GM19099 (cell line): ENCODE data around the gene STING1.

ENCODE experiments used
- POLR2A ChIP-seq: IDR thresholded peaks from 3 replicates; pipeline ENCODE4 v1.6.1; 2011; ENCODE audit warnings: low read depth; ENCODE audit not compliant: insufficient read length; ENCODE audit errors: extremely low read depth

STING1 gene

DNA sequence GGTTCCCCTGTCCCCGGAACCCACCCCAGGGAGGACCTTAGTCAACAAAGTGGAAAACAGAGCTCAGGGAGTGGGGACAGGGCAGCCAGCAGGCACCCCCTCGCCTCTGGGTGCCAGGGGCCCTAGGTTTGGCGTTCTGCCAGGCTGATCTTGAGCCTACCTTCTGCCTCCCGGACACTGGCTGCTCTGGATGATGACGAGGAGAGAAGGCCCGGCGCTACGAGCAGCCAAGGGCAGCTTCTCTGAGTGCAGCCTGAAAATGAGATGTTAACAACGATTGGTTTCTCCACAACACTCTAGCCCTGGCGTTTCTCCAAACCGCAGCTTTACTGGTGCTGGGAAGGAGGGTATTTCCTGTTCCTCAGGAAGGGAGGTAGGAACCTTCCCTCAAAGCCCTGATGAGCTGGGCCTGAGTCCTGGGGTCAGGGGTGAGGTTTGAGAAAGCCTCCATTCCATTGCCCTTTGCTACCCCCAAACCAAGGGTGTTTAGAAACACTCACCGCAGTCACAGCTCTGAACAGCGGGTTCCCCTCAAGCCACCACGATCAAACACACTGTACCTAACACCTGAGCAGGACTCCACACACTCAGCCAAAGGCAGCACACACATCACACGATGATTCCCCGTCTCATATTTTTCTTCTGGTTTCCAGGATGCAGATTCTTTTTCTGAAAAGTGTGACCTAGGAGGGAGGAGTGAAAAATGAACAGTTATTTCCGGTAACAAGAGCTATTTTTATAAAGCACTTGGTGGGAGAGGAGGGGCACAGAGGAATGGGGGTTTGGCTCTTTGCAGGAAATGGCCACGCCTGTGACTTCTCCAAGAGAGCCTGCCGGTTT is at the start of gene STING1:
TSS of gene STING1 (minus strand) at position 709 of the 840 bp plus-strand sequence. CDS start 1,054 bp downstream, outside the sequence.
- TF ChIP-seq POLR2A = no peak

DNA sequence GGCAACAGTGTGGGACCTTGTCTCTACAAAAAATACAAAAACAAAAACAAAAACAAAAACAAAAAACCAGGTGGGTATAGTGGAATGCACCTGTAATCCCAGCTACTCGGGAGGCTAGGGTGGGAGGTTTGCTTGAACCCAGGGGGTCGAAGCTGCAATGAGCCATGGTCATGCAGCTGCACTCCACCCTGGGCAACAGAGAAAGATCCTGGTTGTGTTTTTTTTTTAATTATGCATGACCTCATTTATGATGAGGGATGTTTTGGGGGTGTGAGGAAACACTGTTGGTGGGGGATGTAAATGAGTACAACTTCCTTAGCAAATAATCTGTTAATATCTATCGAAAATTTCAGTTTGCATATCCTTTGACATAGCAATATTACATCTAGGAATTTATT is 49.2 kb upstream of the STING1 start:
- no peak for TF ChIP-seq POLR2A

DNA sequence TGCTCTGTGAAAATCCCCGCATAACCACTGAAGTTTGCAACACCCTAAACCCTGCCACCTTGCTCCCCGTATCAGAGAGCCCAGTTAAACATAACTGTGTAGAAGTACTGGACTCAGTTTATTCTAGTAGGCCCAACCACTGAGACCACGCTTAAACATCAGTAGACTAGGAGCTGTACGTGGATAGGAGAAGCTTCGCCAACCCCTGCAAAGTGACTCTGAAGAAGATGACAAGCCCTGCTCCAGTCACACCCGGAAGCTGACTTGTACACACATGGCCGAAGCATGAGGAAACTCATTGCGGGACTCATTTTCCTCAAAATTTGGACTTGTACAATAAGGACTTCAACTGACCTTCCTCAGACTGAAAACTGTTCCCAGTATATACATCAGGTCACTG is 46.1 kb upstream of the STING1 start:
- peak; percentile 38 for TF ChIP-seq POLR2A

DNA sequence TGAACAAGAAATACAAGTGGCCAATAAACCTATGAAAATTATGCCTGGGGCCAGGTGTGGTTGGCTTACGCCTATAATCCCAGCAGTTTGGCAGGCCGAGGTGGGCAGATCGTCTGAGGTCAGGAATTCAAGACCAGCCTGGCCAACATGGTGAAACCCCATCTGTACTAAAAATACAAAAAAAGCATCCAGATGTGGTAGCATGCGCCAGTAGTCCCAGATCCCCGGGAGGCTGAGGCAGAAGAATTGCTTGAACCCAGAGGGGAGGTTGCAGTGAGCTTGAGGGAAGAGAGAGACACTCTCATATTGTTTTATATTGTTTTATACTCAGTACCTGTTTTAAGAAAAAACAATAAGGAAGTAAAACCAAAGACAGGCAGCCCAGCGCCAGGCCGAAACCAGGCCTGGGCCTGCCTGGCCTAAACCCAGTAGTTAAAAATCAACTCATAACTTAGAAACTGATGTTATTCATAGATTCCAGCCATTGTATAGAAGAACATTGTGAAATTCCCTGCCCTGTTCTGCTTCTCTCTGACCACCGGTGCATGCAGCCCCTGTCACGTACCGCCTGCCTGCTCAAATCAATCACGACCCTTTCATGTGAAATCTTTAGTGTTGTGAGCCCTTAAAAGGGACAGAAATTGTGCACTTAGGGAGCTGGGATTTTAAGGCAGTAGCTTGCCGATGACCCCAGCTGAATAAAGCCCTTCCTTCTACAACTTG is 43.2 kb upstream of the STING1 start:
- TF ChIP-seq POLR2A = peak; percentile 38

DNA sequence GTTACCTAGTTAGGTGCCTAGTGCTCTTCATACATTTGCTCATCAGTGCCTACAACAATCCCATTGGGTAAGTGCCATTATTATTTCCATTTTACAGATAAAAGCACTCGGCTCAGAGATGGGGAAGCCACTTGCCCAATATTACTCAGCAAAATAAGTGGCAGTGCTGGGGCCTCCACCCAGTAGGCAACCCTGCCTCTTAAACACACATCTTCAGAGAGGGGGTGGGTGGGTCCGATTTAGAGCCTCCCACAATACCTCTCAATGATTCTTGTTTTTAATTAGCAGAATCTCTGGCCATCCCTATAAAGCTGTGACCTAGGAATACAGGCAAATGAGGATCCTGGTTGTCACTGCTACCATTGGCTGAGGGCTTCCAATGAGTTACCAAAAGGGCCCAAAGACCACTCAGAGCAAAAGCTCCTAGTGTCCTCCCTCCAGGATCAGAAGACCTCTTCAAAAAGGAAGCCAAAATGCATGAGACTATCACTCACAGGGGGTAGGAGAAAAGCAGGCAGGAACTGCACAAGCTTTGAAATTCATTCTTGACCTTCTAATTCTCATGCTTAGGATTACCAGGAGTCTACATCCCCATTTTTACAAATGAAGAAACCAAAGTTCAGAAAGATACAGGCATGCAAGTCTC is 42.5 kb upstream of the STING1 start:
- TF ChIP-seq POLR2A = no peak

DNA sequence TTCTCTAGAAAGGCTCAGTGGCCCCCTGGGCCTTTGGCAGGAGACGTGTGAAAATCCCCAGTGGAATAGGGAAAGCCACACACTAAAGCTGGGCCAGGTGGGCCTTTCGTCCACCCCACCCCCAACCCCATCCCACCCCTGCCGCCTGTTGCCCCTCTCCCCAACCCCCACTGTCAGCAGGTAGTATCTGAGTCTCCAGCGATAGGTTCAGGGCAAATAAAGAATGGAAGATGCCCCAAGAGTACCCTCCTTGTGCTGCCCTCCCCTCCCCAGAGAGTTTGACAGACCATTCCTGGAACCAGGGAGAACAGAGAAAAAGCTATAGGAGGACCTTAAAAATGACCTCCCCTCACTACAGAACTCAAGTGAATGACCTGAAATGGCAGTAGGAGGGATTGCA is 41.9 kb upstream of the STING1 start:
- TF ChIP-seq POLR2A = no peak

DNA sequence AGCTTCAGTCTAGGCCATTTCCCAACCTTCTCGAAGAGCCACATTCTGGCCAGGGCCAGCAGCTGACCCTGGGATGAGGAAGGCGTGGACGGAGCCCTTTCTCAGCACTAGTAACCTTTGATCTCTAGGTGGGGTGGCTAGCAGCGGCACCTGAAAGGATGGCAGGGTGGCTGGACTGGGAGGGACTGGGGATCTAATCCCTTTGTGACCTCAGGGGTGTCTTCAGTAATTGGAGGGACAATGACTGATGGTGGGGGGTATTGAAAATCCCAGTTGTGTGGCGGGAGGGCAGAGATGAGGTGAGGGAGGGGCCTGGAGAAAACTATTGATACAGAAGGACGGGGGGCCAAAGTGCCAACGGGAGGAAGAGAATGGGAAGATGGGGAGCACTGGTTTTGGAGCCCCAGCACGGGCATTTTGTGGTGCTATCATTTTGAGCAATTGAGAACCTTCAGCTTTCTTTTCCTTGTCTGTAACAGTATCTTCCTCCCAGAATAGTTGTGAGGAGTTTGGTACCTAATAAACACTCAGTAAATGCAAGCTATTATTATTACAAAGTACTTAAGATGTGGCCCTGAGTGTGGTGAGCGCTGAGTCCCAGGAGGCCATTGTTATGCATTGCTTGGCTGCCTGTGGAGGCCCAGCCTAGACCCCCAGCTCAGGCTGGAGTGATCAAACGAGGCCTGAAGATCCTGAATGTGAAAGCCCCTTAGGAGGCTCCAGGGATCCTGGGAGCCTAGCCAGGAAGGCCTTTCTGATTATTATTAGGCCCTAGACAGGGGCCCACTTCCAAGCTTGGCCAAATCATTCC is 41.3 kb upstream of the STING1 start:
- TF ChIP-seq POLR2A = no peak

DNA sequence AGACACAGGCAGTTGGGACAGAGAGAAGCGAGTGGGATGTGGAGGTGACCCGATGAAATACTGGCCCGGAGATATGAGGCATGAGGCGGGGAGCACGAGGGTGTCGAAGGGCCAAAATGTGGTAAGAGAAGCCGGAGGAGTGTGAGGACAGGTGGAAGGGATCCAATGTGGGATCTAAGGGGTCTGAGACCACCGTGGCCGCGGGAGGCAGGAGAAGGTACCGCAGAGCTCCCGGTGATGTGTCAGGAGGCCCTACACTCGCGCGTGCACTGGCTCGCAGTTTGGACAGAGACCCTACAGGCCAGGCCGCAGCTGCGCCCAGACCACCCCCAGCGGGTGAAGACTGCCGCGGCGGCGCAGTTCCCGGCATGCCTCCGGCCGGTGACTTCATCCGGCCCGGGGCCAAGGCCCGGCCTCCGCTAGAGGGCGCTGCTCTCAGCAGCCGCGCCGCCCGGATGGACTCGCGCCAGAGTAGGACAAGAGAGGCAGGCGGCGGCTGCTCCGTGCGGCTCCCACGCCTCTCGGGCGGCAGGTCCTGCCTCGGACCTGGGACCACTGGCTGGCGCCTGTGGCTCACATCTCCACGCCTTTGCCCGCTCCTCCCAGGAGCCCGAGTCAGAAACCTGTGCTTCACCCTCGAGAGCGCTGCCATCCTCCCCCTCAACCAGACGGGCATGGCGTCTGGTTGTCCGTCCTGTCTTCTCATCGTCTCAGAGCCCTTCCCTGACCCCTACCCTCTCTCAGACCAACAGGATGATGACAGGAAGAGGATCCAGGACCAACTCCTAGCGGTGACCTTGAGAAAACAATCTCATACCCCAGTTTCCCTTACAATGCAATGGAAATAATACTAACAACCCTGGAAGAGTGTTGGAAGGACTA is 35.4 kb upstream of the STING1 start:
- peak; percentile 86 for TF ChIP-seq POLR2A

DNA sequence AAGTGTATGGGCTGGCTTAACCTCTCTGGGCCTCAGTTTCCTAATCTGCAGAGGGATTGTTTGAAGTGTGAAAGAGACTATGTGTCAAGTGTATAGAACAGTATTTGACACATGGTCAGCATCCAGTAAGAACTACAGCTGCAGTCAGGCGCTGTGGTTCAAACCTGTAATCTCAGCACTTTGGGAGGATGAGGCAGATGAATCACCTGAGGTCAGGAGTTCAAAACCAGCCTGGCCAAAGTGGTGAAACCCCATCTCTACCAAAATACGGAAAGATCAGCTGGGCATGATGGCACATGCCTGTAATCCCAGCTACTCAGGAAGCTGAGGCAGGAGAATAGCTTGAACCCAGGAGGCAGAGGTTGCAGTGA is 31.9 kb upstream of the STING1 start:
- no peak for TF ChIP-seq POLR2A

DNA sequence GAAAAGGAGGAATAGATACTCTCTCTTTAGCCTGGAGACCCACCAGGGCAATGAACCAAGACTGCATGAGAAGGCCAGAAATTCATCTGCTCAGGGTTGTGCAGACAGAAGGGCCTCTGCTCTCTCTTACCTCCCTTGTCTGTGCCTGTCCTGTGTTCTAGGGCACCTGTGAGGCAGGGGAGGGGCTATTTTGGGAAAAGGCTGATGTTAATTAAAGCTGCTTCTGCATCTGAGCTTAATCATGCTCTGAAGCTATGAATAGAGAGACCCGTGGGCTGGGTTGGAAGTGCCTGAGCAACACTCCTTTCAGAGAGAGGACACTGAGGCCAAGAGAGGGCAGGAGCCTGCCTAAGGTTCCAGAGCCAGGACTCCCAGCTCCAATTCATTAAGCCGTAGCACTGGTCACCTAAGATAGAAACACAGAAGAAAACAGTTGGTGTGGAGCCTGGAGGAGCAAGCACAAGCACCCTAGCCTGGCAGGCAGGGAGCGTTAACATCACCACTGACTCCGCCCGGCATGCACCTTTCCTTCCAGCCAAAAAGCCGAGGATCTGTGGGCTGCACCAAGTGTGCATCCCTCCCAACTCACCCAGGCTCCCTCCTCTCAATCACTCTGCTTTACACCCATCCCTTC is 31.4 kb upstream of the STING1 start:
- TF ChIP-seq POLR2A = no peak

DNA sequence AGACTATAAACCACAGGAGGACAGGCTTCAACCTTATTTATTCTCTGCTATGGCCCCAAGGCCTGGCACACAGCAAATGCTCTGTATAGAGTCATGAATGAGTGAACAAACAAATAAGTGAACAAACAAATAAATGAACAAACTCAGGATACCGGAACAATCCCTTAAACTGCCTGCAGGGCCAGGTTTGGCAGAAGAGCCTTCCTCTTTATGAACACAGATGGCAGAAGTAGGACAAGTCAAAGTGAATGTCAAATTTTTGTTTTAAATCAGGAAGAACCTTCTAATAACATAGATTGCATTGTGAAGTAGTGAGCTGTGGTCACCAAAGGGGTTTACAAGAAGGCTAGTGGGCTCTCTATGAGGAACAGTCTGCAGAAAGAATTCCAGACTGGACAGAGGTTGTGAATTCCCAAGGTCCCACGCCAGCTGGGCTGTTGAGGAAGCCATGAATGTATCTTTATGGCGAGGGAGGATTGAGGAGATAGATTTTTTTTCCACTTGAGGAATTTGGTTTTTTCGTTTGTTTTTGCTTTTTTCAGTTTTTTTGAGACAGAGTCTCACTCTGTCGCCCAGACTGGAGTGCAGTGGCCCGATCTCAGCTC is 30.3 kb upstream of the STING1 start:
- no peak for TF ChIP-seq POLR2A

DNA sequence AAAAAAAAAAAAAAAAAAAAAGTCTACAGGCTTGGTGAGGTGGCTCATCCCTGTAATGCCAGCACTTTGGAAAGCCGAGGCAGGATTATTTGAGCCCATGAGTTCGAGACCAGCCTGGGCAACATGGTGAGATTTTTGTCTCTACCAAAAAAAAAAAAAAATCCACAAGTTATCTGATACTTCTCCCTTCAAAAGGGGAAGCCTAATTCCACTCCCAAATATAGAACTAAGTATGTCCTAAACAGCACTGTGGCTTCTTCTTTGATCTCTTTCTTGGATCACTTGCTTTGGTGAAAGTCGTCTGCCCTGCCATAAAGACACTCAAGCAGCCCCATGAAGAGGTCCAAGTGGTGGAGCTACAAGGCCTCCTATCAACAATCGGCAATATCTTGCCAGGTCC is 18.8 kb upstream of the STING1 start:
- no peak for TF ChIP-seq POLR2A
